ENCODE measurements around the gene HSD17B12.

The HSD17B12 gene

GRCh38 chr11:43797337-43797736 is 116.8 kb downstream of the HSD17B12 start:
- DNase-seq (ENCODE audit: low read depth in 1 of 2, low spot score in 1 of 2), result no peak

DNA sequence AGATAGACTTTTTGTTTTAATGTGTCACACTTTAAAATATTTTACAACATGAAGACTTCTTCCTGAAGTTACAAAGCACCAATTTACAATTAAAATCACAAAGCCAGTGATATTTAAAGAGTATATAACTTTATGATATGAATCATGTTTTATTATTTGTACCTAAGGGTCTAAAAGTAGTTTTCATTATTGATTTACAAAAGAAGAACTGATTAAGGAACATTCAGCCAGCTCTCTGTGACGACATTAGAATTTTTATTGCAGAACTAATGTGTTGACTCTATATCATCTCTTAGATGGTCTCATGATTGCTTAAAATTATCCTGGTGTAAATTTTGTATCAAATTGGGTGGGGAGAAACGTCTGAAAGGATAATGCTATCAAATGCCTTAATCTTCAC is 117.3 kb downstream of the HSD17B12 start:
- no peak for DNase-seq (ENCODE audit: low read depth in 1 of 2, low spot score in 1 of 2)

- no peak for DNase-seq (ENCODE audit: low read depth in 1 of 2, low spot score in 1 of 2)
Observed at GRCh38 chr11:43802509-43802908, 122.0 kb downstream of the HSD17B12 start.

DNA sequence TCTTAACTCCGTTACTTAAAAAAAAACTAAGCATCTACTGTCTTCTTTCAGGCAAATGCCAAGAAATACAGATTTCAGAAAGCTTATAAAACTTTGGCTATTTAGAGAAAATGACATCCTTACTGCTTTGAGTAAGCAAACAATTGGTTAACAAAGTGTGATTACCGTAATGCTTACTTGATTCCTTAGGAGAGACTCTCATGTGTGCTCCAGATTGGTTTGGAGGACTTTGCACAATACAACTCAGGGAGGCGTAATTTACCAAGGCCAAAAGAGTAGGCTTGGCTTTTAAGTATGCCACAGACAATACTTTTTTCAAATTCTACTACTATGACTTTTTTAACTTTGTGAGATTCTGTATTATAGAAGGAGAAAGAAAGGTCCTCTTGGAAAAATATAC is 123.2 kb downstream of the HSD17B12 start:
- no peak for DNase-seq (ENCODE audit: low read depth in 1 of 2, low spot score in 1 of 2)

DNA sequence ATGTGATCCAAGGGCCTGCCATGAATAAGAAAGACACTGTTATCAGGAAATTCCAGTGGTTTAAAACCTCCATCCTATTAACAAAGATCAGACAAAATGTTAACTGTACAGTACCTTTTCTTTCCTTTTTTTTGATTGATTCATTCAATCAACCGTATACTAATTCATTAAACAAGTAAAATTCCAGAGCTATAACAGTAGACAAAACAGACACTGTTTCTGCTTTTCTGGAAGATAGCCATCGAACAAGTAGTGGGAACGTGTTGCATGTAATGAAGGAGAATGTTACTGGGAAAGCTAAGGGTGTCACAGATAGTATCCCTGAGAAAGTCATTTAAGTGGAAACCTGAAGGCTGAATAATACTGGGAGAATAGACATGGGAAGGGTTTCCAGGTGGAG is 126.4 kb downstream of the HSD17B12 start:
- DNase-seq (ENCODE audit: low read depth in 1 of 2, low spot score in 1 of 2), result no peak

DNA sequence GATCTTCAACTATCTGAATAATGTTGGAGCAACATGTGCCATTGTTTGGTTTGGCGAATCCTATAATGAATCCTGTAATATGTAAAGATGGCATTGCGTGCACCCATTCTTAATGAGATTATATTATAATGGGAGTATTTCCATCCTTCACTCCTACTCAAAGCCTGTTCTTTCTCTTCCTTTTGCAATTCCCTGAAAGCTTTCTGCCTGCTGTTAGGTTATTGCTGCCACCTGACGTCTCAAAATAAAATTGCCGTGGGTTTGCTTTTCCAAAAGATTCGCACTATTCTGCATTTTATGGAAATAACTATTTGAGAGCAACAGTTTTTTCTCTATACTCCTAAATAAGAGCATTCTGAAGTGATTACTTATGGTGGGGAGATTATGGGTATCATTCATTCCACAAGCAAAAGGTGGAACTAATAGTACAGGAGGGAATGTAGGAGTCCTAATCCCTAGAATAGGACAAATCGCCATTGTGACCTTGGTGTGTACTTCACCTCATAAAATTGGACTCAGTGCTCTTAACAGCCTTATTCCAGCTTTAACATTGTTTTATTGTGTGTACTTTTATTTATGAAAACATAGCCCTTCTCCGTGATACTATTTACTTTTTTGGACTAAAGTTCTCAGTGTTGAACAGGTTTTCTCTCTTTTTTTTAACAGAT is 130.5 kb downstream of the HSD17B12 start:
- DNase-seq (ENCODE audit: low read depth in 1 of 2, low spot score in 1 of 2), result no peak

DNA sequence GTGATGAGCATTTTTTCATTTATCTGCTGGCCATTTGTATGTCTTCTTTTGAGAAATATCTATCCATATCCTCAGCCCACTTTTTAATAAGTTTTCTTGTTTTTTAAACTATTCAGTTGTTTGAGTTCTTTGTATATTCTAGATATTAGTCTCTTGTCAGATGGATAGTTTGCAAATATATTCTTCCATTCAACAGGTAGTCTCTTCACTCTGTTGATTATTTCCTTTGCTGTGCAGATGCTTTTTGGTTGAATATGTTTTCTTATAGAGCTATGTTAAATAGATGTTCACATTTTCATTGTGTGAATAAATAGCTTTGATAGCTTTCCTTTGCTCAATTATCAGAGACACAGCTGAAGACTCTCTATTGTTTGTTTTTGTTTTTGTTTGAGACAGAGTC is 131.9 kb downstream of the HSD17B12 start:
- no peak for DNase-seq (ENCODE audit: low read depth in 1 of 2, low spot score in 1 of 2)

- DNase-seq (ENCODE audit: low read depth in 1 of 2, low spot score in 1 of 2), result no peak
Observed at GRCh38 chr11:43818220-43818619, 137.7 kb downstream of the HSD17B12 start.

DNA sequence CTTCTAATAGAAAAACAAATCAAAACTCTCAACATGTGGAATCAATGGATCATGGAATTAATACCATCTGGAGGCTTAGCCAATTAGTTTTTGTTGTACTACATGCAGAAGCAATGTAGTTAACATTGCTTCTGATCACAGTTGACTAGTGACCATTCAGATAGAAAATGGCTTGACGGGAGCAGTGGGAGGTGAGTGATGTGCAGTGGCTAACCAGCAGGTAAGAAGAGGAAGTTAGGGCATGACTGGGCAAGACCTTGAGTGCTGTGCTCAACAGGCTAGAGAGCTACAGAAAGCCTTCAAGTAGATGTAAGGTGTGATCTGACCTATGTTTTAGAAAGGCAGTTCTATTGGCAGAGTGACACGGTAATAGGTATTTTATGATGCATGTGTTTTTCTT is 139.4 kb downstream of the HSD17B12 start:
- DNase-seq (ENCODE audit: low read depth in 1 of 2, low spot score in 1 of 2), result no peak

GRCh38 chr11:43823316-43823715 is 142.8 kb downstream of the HSD17B12 start:
- no peak for DNase-seq (ENCODE audit: low read depth in 1 of 2, low spot score in 1 of 2)

GRCh38 chr11:43823851-43824250 is 143.3 kb downstream of the HSD17B12 start:
- DNase-seq (ENCODE audit: low read depth in 1 of 2, low spot score in 1 of 2), result no peak

DNA sequence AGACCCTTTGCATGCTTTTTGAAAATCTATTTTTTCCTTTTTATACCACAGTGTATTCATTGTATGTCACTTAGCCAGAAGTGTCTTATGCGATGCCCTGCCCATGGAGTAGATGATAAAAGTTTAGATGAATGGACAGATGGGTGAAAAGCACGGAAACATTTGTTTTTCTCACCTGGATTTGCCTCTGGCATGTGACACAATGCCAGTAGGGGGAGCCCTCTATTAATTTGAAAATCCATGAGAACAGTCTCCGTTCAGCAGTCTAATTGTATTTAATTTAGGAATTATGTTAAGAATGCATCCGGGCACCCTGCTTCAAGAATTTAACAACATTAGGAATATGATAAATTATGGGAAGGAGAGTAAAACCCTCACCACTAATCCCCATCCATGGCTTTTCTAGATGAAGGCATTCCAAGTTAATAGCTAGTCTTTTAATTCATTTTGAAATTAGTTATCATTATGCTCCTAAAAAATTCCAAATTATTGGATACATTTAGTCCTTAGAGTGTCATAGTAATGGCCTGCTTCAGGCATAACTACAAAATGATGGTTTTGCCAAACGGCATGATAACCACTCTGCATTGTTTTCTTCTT is 144.8 kb downstream of the HSD17B12 start:
- no peak for DNase-seq (ENCODE audit: low read depth in 1 of 2, low spot score in 1 of 2)

- peak in 1 of 2 donors; percentile 18 for DNase-seq (ENCODE audit: low read depth in 1 of 2, low spot score in 1 of 2)
Observed at GRCh38 chr11:43830928-43831440, 150.4 kb downstream of the HSD17B12 start.

DNA sequence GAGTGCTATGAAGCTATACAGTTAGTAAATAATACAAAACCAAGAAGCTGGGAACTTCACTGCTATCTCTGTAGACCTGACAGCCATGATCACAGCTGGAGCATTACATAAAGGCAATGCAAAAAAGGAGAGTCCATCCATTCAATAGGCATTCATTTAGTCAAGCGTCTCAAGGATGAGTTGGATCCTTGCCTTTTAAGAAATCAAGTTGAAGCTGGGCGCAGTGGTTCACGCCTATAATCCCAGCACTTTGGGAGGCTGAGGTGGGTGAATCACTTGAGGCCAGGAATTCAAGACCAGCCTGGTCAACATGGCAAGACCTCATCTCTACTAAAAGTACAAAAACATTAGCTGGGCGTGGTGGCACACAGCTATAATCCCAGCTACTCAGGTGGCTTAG is 152.0 kb downstream of the HSD17B12 start:
- no peak for DNase-seq (ENCODE audit: low read depth in 1 of 2, low spot score in 1 of 2)

GRCh38 chr11:43833657-43834073 is 153.1 kb downstream of the HSD17B12 start:
- no peak for DNase-seq (ENCODE audit: low read depth in 1 of 2, low spot score in 1 of 2)

GRCh38 chr11:43834286-43834685 is 153.7 kb downstream of the HSD17B12 start:
- no peak for DNase-seq (ENCODE audit: low read depth in 1 of 2, low spot score in 1 of 2)

DNA sequence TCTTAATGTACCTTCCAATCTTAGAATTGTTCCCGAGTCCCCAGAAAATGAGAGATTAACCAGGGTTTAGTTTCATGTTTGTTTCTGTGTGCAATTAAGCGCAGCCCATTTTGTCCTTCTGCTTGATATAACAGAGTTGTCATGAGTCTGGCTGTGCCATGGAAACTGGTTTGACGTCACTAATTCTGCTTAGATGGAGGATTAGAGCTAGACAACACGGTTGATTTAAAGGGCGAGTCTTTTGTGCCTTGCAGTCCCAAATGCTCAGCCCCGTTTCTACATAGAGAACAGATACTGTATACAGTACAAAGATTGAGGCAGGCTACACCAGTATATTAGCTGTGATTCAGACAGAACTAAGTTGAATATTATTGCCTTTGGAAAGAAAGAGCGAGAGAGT is 154.6 kb downstream of the HSD17B12 start:
- no peak for DNase-seq (ENCODE audit: low read depth in 1 of 2, low spot score in 1 of 2)

GRCh38 chr11:43837879-43838278 is 157.3 kb downstream of the HSD17B12 start:
- no peak for DNase-seq (ENCODE audit: low read depth in 1 of 2, low spot score in 1 of 2)

DNA sequence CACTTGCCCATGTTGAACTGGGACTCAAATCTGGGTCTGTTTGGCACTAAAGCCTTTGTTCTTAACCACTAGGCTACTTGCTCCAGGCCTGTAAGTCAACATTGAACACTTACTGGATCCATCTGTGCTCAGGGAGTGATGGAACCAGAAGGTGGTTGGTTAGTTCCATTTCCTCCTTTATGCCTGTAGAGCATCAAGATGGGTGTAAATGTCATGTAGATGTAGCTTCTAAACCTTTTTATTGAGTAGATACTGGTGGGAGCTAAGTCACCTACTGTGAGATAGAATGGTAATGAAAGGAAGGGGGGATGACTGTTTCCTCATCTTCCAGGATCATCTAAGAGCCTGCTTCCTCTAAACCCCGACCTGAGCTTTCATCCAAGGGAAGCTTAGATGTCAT is 161.5 kb downstream of the HSD17B12 start:
- DNase-seq (ENCODE audit: low read depth in 1 of 2, low spot score in 1 of 2), result no peak

- no peak for DNase-seq (ENCODE audit: low read depth in 1 of 2, low spot score in 1 of 2)
Observed at GRCh38 chr11:43845816-43846215, 165.3 kb downstream of the HSD17B12 start.

DNA sequence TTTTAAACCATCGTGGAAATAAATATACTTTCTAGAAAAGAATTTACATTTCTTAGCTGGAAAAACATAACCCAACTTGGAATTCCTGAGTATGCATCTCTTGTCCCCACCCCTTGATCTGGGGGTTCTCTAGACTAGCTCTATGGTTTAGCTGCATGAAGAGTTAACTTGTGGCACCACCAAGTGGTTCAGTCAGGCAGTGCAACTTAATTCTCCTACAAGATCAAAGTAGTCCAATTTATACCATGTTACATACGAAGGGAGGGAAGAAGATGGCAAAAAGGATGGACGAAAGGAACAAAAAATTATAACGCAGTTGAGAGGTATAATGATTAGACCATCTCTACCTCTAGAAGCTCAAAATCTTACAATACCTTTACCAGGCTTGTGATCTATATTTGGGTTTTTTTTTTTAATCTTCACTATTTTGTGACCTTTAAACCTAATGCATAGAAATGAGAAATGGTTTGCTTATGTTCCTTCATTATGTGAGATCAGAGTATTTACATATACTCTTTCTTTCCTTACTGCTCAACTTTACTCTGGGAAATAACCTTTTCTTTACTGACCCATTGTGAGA is 171.6 kb downstream of the HSD17B12 start:
- DNase-seq (ENCODE audit: low read depth in 1 of 2, low spot score in 1 of 2), result peak; percentile 7 to 22

DNA sequence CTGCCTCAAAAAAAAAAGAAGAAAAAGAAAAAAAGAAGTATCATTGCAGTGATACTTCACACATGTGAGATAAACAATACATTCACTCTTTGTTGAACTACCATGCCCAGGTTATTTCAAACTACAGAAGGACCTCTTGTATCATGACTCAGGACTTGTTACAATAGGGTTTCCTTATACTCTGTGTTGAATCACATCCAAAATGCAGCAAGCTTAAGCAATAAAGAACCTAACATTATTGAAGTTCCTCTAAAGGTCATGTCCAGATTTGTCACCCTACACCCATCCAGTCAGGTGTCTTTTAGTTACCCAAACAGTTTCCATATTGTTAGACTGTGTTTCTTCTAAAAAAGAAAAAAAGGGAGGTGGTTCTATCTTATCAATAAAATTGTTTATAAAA is 173.2 kb downstream of the HSD17B12 start:
- no peak for DNase-seq (ENCODE audit: low read depth in 1 of 2, low spot score in 1 of 2)

DNA sequence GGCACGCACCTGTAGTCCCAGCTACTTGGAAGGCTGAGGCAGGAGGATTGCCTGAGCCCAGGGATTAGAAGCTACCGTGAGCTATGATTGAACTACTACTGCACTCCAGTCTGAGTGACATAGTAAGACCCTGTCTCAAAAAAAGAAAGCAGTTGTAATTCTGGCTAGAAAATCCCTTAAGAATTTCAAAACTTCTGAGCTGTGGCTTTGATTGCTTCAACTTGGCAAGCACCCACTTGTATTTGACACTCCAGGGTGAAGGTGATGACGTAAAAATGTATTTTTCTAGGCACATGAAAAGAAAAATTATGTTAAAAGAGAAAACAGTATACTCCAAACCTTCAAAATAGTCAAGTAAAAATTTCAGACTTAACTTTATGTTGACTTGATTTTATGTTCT is 176.5 kb downstream of the HSD17B12 start:
- DNase-seq (ENCODE audit: low read depth in 1 of 2, low spot score in 1 of 2), result no peak
